OCI-LY7 (cell line): ENCODE measurements around the gene NSD1. TPM values are rescaled to one million over a fixed set of nuclear protein-coding genes. Genes with fewer than 3 reads are reported as not detected.

Source experiments
- BruUV-seq: library from RNA; stranded (reverse); fragments of 400-500 nt; replicated peaks from 2 replicates; lab custom pipeline; 2021; lab: Mats Ljungman, UMichigan
- CTCF ChIA-PET: fragments of 300-600 bp; sonication (Branson Sonifier 250); formaldehyde crosslinking; loops from one replicate; lab custom pipeline; 2022; ENCODE audit warnings: antibody characterized with exemption; ENCODE audit not compliant: unreplicated experiment; lab: Charles Lee
- POLR2A ChIA-PET: fragments of 300-600 bp; sonication (Branson Sonifier 250); formaldehyde crosslinking; loops from one replicate; lab custom pipeline; 2022; ENCODE audit warnings: antibody characterized with exemption; lab: Charles Lee
- DNase-seq: peaks from one replicate; pipeline ENCODE4 v3.0.0-alpha.2; 2015; ENCODE audit warnings: low spot score
- H2AFZ ChIP-seq: fragments of 200-600 bp; sonication (generic), shearing (Covaris generic); 2 replicates; pipeline ENCODE4 v1.6.1; 2014; ENCODE audit warnings: mild to moderate bottlenecking, antibody characterized with exemption, low read length, moderate library complexity
- H3K27ac ChIP-seq: fragments of 200-600 bp; sonication (generic); 2 replicates; pipeline ENCODE4 v1.5.1; 2014; ENCODE audit warnings: mixed run types, low read depth, mild to moderate bottlenecking, moderate library complexity, low read length, inconsistent platforms; ENCODE audit not compliant: poor library complexity, severe bottlenecking
- H3K36me3 ChIP-seq: fragments of 200-600 bp; sonication (generic); 2 replicates; pipeline ENCODE4 v1.6.1; 2014; ENCODE audit warnings: mild to moderate bottlenecking, antibody characterized with exemption, low read length, moderate library complexity, mixed read lengths; ENCODE audit not compliant: insufficient read depth
- H3K4me1 ChIP-seq: fragments of 200-600 bp; sonication (generic); 2 replicates; pipeline ENCODE4 v1.5.1; 2014; ENCODE audit warnings: mild to moderate bottlenecking, low read length; ENCODE audit not compliant: insufficient read depth, poor library complexity, severe bottlenecking
- H3K4me2 ChIP-seq: fragments of 200-600 bp; sonication (generic); 2 replicates; pipeline ENCODE4 v1.6.1; 2014; ENCODE audit warnings: mild to moderate bottlenecking, low read length
- H3K4me3 ChIP-seq: fragments of 200-600 bp; sonication (generic); 2 replicates; pipeline ENCODE4 v1.5.1; 2014; ENCODE audit warnings: mild to moderate bottlenecking, low read depth, low read length; ENCODE audit not compliant: poor library complexity, severe bottlenecking
- H3K79me2 ChIP-seq: fragments of 200-600 bp; sonication (generic); 2 replicates; pipeline ENCODE4 v1.6.1; 2016; ENCODE audit warnings: low read depth, mild to moderate bottlenecking, low read length, moderate library complexity, mixed read lengths; ENCODE audit not compliant: insufficient read depth
- H3K9me2 ChIP-seq: fragments of 200-600 bp; sonication (generic); 2 replicates; pipeline ENCODE4 v1.6.1; 2016; ENCODE audit warnings: mild to moderate bottlenecking, low read length, mixed read lengths; ENCODE audit not compliant: insufficient read depth
- H3K9me3 ChIP-seq: fragments of 200-600 bp; sonication (generic); 2 replicates; pipeline ENCODE4 v1.6.1; 2014; ENCODE audit warnings: mild to moderate bottlenecking, mixed run types, low read length, mixed read lengths
- H4K20me1 ChIP-seq: fragments of 200-600 bp; sonication (generic); 2 replicates; pipeline ENCODE4 v1.6.1; 2014; ENCODE audit warnings: mild to moderate bottlenecking, antibody characterized with exemption, low read length, moderate library complexity, mixed read lengths; ENCODE audit not compliant: insufficient read depth
- CTCF ChIP-seq: fragments of 200-600 bp; sonication (generic); conservative IDR thresholded peaks from 2 replicates; pipeline ENCODE4 v1.5.1; 2014; ENCODE audit warnings: mild to moderate bottlenecking, antibody characterized with exemption, low read length, moderate library complexity, mixed read lengths
- EZH2phosphoT487 ChIP-seq: fragments of 200-600 bp; sonication (generic); IDR thresholded peaks from 2 replicates; pipeline ENCODE4 v1.6.1; 2018; ENCODE audit warnings: low read depth, borderline replicate concordance, mild to moderate bottlenecking, mixed run types, antibody characterized with exemption, low read length, moderate library complexity, mixed read lengths
- intact Hi-C: fragments of 100-400 bp; cut with micrococcal nuclease; formaldehyde crosslinking; loops from one replicate; pipeline ENCODE4 v1.10.0; 2022; ENCODE audit not compliant: unreplicated experiment
- total RNA-seq, 2 experiments: library from RNA; depleted of rRNA in 1 of 2; stranded (reverse); fragments of >200 nt in 1 of 2; shearing (Covaris generic) in 1 of 2; gene quantifications; 2 replicates each; pipeline ENCODE4 v1.2.3, GENCODE V29; 2014 to 2022

Gene NSD1
- total RNA-seq, 2 experiments from 2014 or later = 64.3 to 142 TPM

- Histone ChIP-seq H3K9me2 (no peaks in the 10 kb centered on the region), H3K4me2 (no peak overlapping the region), H3K4me1 (peaks cover 5% of the 10 kb centered on the region), H3K79me2 (no peaks in the 10 kb centered on the region), H3K27ac (no peak overlapping the region), H3K4me3 (no peak overlapping the region), H2AFZ (no peak overlapping the region), H3K36me3 (no peaks in the 10 kb centered on the region), H4K20me1 (no peaks in the 10 kb centered on the region), H3K9me3 (no peaks in the 10 kb centered on the region)
- intact Hi-C loops = no loop called here
- TF ChIP-seq CTCF (no peak), EZH2phosphoT487 (no peak)
- POLR2A ChIA-PET = interaction anchor here (0.5 kb wide), 1 partner anchor 109 kb away, joined by 3 read pairs; no protein-coding TSS in a partner anchor
- no peak for DNase-seq
- BruUV-seq = no TSS peak
- CTCF ChIA-PET = no interaction called here
These were observed 32.9 kb upstream of the NSD1 start for GRCh38 chr5:177100714-177101121.

DNA sequence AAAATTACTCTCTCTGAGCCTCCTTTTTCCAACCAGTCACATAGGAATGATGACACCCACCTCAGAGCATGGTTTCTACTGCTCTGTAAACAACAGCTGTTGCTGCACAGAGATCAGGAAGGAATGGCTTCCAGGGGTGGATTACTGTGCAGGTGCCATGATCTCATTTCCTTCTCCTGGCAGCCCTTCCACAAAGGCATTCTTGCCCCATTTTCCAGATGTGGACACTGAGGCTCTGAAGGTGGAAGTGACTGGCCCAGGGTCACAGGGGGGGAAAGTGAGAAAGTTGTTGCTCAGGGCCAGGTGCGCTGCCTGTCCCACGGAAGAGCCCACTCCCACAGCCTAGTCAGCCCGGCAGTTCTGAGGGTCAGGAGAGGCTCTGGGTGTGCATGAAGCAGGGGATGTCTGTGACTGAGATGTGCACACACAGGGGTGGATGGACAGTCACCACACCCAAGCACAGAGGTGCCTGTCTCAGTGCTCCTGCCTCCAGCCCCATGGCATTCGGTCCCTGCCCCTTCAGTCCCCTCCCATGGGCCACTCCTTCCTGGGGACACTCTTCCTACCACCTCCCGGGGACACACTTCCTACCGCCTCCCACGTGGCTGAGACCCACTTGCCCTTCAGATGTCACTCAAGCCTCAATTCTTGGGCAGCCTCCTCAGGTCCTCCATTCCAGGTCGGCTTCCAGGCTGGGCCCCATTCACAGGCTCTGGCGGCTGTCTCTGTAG lies 29.9 kb upstream of the NSD1 start:
- CTCF ChIA-PET = no interaction called here

More for the DNA sequence above, 29.9 kb upstream of the NSD1 start:
- Histone ChIP-seq H3K36me3 (no peaks in the 10 kb centered on the region), H3K4me2 (no peak overlapping the region), H3K4me3 (no peak overlapping the region), H3K4me1 (peaks cover 5% of the 10 kb centered on the region), H4K20me1 (no peaks in the 10 kb centered on the region), H3K27ac (no peak overlapping the region), H2AFZ (no peak overlapping the region), H3K79me2 (no peaks in the 10 kb centered on the region), H3K9me2 (no peaks in the 10 kb centered on the region), H3K9me3 (no peaks in the 10 kb centered on the region)
- intact Hi-C loops = no loop called here
- DNase-seq = no peak
- TF ChIP-seq EZH2phosphoT487 = no peak
- TF ChIP-seq CTCF = no peak
- POLR2A ChIA-PET = interaction anchor here (0.7 kb wide), 1 partner anchor 1534 kb away, joined by 4 read pairs; no protein-coding TSS in a partner anchor
- BruUV-seq = no TSS peak
